Measurements from ENCODE around the gene STRN.
"Not testable (repeated sequence)": the region's sequence is repeated elsewhere in the genome, so short reads cannot be mapped to it uniquely, and the experiment has no call there.

The STRN gene

GRCh38 chr2:36960773-36961172, 5.6 kb downstream of the STRN start:
- no peak for DNase-seq

- DNase-seq = no peak
These were observed 6.2 kb downstream of the STRN start for GRCh38 chr2:36960005-36960675.

- no peak for DNase-seq
These were observed 11.2 kb downstream of the STRN start for GRCh38 chr2:36954977-36955607.

- DNase-seq = no peak
These were observed 13.6 kb downstream of the STRN start for GRCh38 chr2:36952748-36953197.

GRCh38 chr2:36951574-36951973, 14.8 kb downstream of the STRN start:
- DNase-seq = no peak

- DNase-seq = no peak
These were observed 15.3 kb downstream of the STRN start for GRCh38 chr2:36951027-36951518.

- DNase-seq = no peak
These were observed 16.5 kb downstream of the STRN start for GRCh38 chr2:36949845-36950244.

- not testable (repeated sequence) for DNase-seq
These were observed 21.1 kb downstream of the STRN start for GRCh38 chr2:36945240-36945639.

- DNase-seq = no peak
These were observed 24.5 kb downstream of the STRN start for GRCh38 chr2:36941867-36942266.

- DNase-seq = not testable (repeated sequence)
These were observed 29.8 kb downstream of the STRN start for GRCh38 chr2:36936526-36936925.

- not testable (repeated sequence) for DNase-seq
These were observed 34.6 kb downstream of the STRN start for GRCh38 chr2:36931688-36932087.

- DNase-seq = not testable (repeated sequence)
These were observed 35.4 kb downstream of the STRN start for GRCh38 chr2:36930787-36931410.

GRCh38 chr2:36926175-36927132, 39.9 kb downstream of the STRN start:
- not testable (repeated sequence) for DNase-seq

GRCh38 chr2:36922629-36923028, 43.7 kb downstream of the STRN start:
- not testable (repeated sequence) for DNase-seq

GRCh38 chr2:36921984-36922383, 44.4 kb downstream of the STRN start:
- DNase-seq = no peak

GRCh38 chr2:36919041-36919837, 47.1 kb downstream of the STRN start:
- no peak for DNase-seq

GRCh38 chr2:36918307-36918706, 48.0 kb downstream of the STRN start:
- no peak for DNase-seq

- no peak for DNase-seq
These were observed 50.7 kb downstream of the STRN start for GRCh38 chr2:36915627-36916026.

GRCh38 chr2:36912695-36913094, 53.6 kb downstream of the STRN start:
- no peak for DNase-seq

- no peak for DNase-seq
These were observed 55.3 kb downstream of the STRN start for GRCh38 chr2:36911012-36911411.

GRCh38 chr2:36906277-36906676, 60.1 kb downstream of the STRN start:
- no peak for DNase-seq

- no peak for DNase-seq
These were observed 61.7 kb downstream of the STRN start for GRCh38 chr2:36904636-36905035.
